H1 (cell line): ENCODE measurements around the gene STX4. TPM values are rescaled to one million over a fixed set of nuclear protein-coding genes. Genes with fewer than 3 reads are reported as not detected.

Source experiments
- CTCF ChIA-PET: fragments of 300-600 bp; sonication (Branson Sonifier 250); formaldehyde crosslinking; loops from one replicate; lab custom pipeline; 2021; ENCODE audit not compliant: partially characterized antibody; lab: Charles Lee
- POLR2A ChIA-PET: fragments of 300-600 bp; sonication (Branson Sonifier 250); formaldehyde crosslinking; loops from one replicate; lab custom pipeline; 2021; ENCODE audit warnings: inconsistent platforms; ENCODE audit not compliant: partially characterized antibody; lab: Charles Lee
- DNase-seq, 2 experiments: peaks; one replicate each; pipeline versions ENCODE4 v3.0.0 to v3.0.0-alpha.2; 2010 to 2022; ENCODE audit warnings: low spot score in 2 of 2, low read depth in 1 of 2, mixed read lengths in 1 of 2
- FAIRE-seq: peaks from 2 replicates; lab custom pipeline; 2011; peaks lifted over from hg19 to GRCh38; lab: Jason Lieb, UNC
- H2AFZ ChIP-seq: 2 replicates; pipeline ENCODE4 v1.8.1; 2012; ENCODE audit warnings: low read length, inconsistent platforms
- H2AK5ac ChIP-seq: 2 replicates; pipeline ENCODE4 v1.6.1; 2013; ENCODE audit warnings: low read depth, low read length
- H2BK120ac ChIP-seq: replicated peaks from 2 replicates; pipeline ENCODE3; 2013; ENCODE audit warnings: low read depth, low read length, inconsistent platforms
- H2BK12ac ChIP-seq: 2 replicates; pipeline ENCODE4 v1.6.1; 2013; ENCODE audit warnings: low read depth, low read length
- H2BK15ac ChIP-seq: 2 replicates; pipeline ENCODE4 v1.6.1; 2013; ENCODE audit warnings: low read length
- H2BK20ac ChIP-seq: 2 replicates; pipeline ENCODE4 v1.6.1; 2013; ENCODE audit warnings: low read length
- H2BK5ac ChIP-seq: 2 replicates; pipeline ENCODE4 v1.6.1; 2013; ENCODE audit warnings: low read depth, low read length
- H3K14ac ChIP-seq: 2 replicates; pipeline ENCODE4 v1.6.1; 2013; ENCODE audit warnings: inconsistent platforms; ENCODE audit not compliant: insufficient read length
- H3K18ac ChIP-seq: 2 replicates; pipeline ENCODE4 v1.6.1; 2013; ENCODE audit warnings: low read length; ENCODE audit errors: extremely low read depth
- H3K23ac ChIP-seq: 2 replicates; pipeline ENCODE4 v1.6.1; 2013; ENCODE audit warnings: inconsistent platforms; ENCODE audit not compliant: insufficient read length
- H3K23me2 ChIP-seq: 2 replicates; pipeline ENCODE4 v1.6.1; 2013; ENCODE audit warnings: low read depth, low read length
- H3K27ac ChIP-seq: 2 replicates; pipeline ENCODE4 v1.6.1; 2011; ENCODE audit warnings: low read depth, low read length, inconsistent platforms
- H3K27me3 ChIP-seq, 4 experiments: replicated peaks in 1 of 4; 1 replicate in 1 of 4; 2 replicates in 3 of 4; pipeline versions ENCODE4 v1.6.1 to v1.8.1; 2011 to 2013; ENCODE audit warnings: low read length in 3 of 4, mild to moderate bottlenecking in 3 of 4, inconsistent platforms in 2 of 4, mixed read lengths in 2 of 4, moderate library complexity in 1 of 4; ENCODE audit not compliant: control insufficient read depth in 3 of 4, insufficient read depth in 3 of 4; ENCODE audit errors: extremely low read depth in 1 of 4
- H3K36me3 ChIP-seq, 4 experiments: 2 replicates each; pipeline versions ENCODE4 v1.6.1 to v1.8.1; 2011 to 2013; ENCODE audit warnings: mild to moderate bottlenecking in 4 of 4, low read length in 3 of 4, moderate library complexity in 2 of 4, control low read depth in 1 of 4, inconsistent platforms in 1 of 4; ENCODE audit not compliant: insufficient read depth in 4 of 4, control insufficient read depth in 2 of 4
- H3K4ac ChIP-seq: replicated peaks from 2 replicates; pipeline ENCODE3; 2013; ENCODE audit warnings: low read length, low read depth, mixed read lengths, inconsistent platforms; ENCODE audit not compliant: insufficient read length
- H3K4me1 ChIP-seq, 4 experiments: replicated peaks in 1 of 4; 1 replicate in 1 of 4; 2 replicates in 3 of 4; pipeline versions ENCODE4 v1.6.1 to v1.8.1; 2011 to 2013; ENCODE audit warnings: low read length in 3 of 4, inconsistent platforms in 2 of 4, mixed read lengths in 1 of 4; ENCODE audit not compliant: insufficient read depth in 4 of 4, control insufficient read depth in 3 of 4
- H3K4me2 ChIP-seq, 2 experiments: 2 replicates each; pipeline versions ENCODE4 v1.6.1 to v1.8.1; 2011 to 2013; ENCODE audit warnings: low read depth in 2 of 2, low read length in 2 of 2, control low read depth in 1 of 2, inconsistent platforms in 1 of 2, mild to moderate bottlenecking in 1 of 2; ENCODE audit not compliant: insufficient read depth in 1 of 2
- H3K4me3 ChIP-seq, 4 experiments: fragments of 200-600, 300-600 bp in 1 of 4; sonication (generic), shearing (Covaris generic), sonication (Bioruptor Twin) in 1 of 4; 2 replicates each; pipeline versions ENCODE4 v1.5.1 to v1.8.1; 2011 to 2016; ENCODE audit warnings: low read length in 4 of 4, low read depth in 3 of 4, control low read depth in 2 of 4, inconsistent platforms in 2 of 4, mild to moderate bottlenecking in 2 of 4, mixed read lengths in 1 of 4, moderate library complexity in 1 of 4; ENCODE audit not compliant: insufficient read depth in 2 of 4; ENCODE audit errors: extremely low read depth in 1 of 4
- H3K56ac ChIP-seq: replicated peaks from 2 replicates; pipeline ENCODE3; 2013; ENCODE audit warnings: low read depth, mild to moderate bottlenecking, mixed read lengths, low read length, inconsistent platforms; ENCODE audit not compliant: insufficient read length
- H3K79me1 ChIP-seq: 2 replicates; pipeline ENCODE4 v1.6.1; 2013; ENCODE audit warnings: low read depth, low read length, control low read depth
- H3K79me2 ChIP-seq, 2 experiments: 2 replicates each; pipeline versions ENCODE4 v1.6.1 to v1.8.1; 2012 to 2013; ENCODE audit warnings: low read length in 2 of 2, mild to moderate bottlenecking in 2 of 2, inconsistent platforms in 1 of 2; ENCODE audit not compliant: insufficient read depth in 2 of 2, control insufficient read depth in 1 of 2
- H3K9ac ChIP-seq, 4 experiments: replicated peaks in 1 of 4; 1 replicate in 1 of 4; 2 replicates in 3 of 4; pipeline versions ENCODE4 v1.6.1 to v1.8.1; 2011 to 2013; ENCODE audit warnings: low read depth in 3 of 4, low read length in 3 of 4, control low read depth in 2 of 4, mild to moderate bottlenecking in 2 of 4, moderate library complexity in 2 of 4, inconsistent platforms in 1 of 4; ENCODE audit errors: extremely low read depth in 1 of 4
- H3K9me3 ChIP-seq, 2 experiments: 2 replicates each; pipeline versions ENCODE4 v1.6.1 to v1.8.1; 2012 to 2013; ENCODE audit warnings: mild to moderate bottlenecking in 2 of 2, moderate library complexity in 2 of 2, control low read depth in 1 of 2, inconsistent platforms in 1 of 2, low read depth in 1 of 2, low read length in 1 of 2, mixed read lengths in 1 of 2; ENCODE audit not compliant: insufficient read depth in 2 of 2
- H4K20me1 ChIP-seq, 2 experiments: replicated peaks in 1 of 2; 2 replicates each; pipeline versions ENCODE3 to v1.8.1; 2011 to 2013; ENCODE audit warnings: inconsistent platforms in 2 of 2, low read length in 2 of 2, mild to moderate bottlenecking in 1 of 2; ENCODE audit not compliant: insufficient read depth in 2 of 2, control insufficient read depth in 1 of 2
- H4K5ac ChIP-seq: 2 replicates; pipeline ENCODE4 v1.6.1; 2013; ENCODE audit warnings: low read length, low read depth, mixed read lengths, inconsistent platforms; ENCODE audit not compliant: insufficient read length
- H4K8ac ChIP-seq: 2 replicates; pipeline ENCODE4 v1.8.0; 2013; ENCODE audit warnings: mild to moderate bottlenecking, moderate library complexity, low read length, inconsistent platforms; ENCODE audit not compliant: insufficient read depth; ENCODE audit errors: extremely low read depth
- H4K91ac ChIP-seq: replicated peaks from 2 replicates; pipeline ENCODE3; 2013; ENCODE audit warnings: low read length, mixed read lengths, inconsistent platforms; ENCODE audit not compliant: insufficient read length
- ATF2 ChIP-seq: IDR thresholded peaks from 2 replicates; pipeline ENCODE4 v1.6.1; 2012; ENCODE audit warnings: low read length, inconsistent platforms
- WGBS, 2 experiments: shearing (Covaris generic) in 1 of 2; methylation state at CpG; one replicate each; pipeline versions ENCODE4 v1.1.6 to v1.1.7; 2013 to 2015; ENCODE audit warnings: low lambda C conversion rate in 2 of 2, mixed read lengths in 2 of 2, inconsistent platforms in 1 of 2, low coverage in 1 of 2, missing lambda C conversion rate in 1 of 2; ENCODE audit not compliant: insufficient replicate concordance in 2 of 2, insufficient coverage in 1 of 2, insufficient read length in 1 of 2; ENCODE audit errors: extremely low coverage in 1 of 2, missing lambda C conversion rate in 1 of 2; 5-methylcytosine and 5-hydroxymethylcytosine counted together
- polyA plus RNA-seq, 7 experiments: library from polyadenylated mRNA; depleted of rRNA in 3 of 7; stranded (reverse) in 5 of 7; unstranded in 2 of 7; fragments of >200 nt in 5 of 7; fragments of 200-250 nt in 2 of 7; gene quantifications; 1 replicate in 5 of 7; 2 replicates in 1 of 7; 4 replicates in 1 of 7; pipeline versions ENCODE4 v1.2.1 to v1.2.3, GENCODE V29; 2011 to 2013; ENCODE audit warnings: missing spikeins in 2 of 7, mixed read lengths in 2 of 7
- total RNA-seq: library from RNA; stranded (reverse); fragmentation: NEBNext Ultra II Directional; extraction: Animal tissue kit (Norgen Biotek cat#: 25700); gene quantifications from 2 replicates; pipeline ENCODE4 v1.2.1, GENCODE V29; 2021

The STX4 gene
- total and polyA plus RNA-seq, 2 of the 8 experiments (the other 6 are each of a cell fraction or from before 2014, with no cell fraction given): 25.8 to 32.3 TPM

DNA sequence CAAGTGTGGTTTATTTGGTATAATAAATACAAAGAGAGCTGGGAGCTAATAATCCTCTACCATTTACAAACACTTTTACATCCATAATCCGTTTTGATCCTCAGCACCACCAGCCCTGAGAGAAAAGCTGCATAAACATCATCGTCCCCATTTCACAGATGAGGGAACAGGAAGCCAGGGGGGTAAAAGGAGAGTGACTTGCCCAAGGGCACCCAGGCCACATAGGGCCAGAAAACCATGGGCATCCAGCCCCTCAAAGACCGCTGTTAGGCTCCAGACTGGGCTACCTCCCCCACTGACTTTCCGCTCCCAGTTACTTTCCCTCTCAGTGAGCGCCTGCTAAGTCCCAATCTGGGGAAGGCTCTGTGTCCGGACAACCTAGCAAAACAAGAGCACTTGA lies 29.6 kb upstream of the STX4 start:
- H2BK12ac ChIP-seq: no peak overlapping the region
- no peak overlapping the region for H2BK120ac ChIP-seq
- H3K27me3 ChIP-seq: no peaks in the 10 kb centered on the region
- H3K36me3 ChIP-seq: no peaks in the 10 kb centered on the region
- no peak overlapping the region for H3K4me2 ChIP-seq
- no peak overlapping the region for H2BK5ac ChIP-seq
- H4K20me1 ChIP-seq: peaks cover 0 to 4% of the 10 kb centered on the region in 2 experiments
- no peak overlapping the region for H4K8ac ChIP-seq
- ChIA-PET CTCF (interaction anchor here (2.2 to 2.5 kb wide), 2 partner anchors 18 to 50 kb away, joined by 7 to 12 read pairs; partner anchors contain the start of gene HSD3B7), POLR2A (interaction anchor here (1.5 to 3.0 kb wide), 3 partner anchors 18 to 179 kb away, joined by 3 to 14 read pairs (median 6); partner anchors contain the start of gene HSD3B7)
- H2AK5ac ChIP-seq: no peak overlapping the region
- FAIRE-seq: no peak
- H3K56ac ChIP-seq: no peak overlapping the region
- no peak for TF ChIP-seq ATF2
- H3K4me3 ChIP-seq: no peak overlapping the region
- peaks cover 0 to 4% (median 2%) of the 10 kb centered on the region in 4 experiments; a peak in 4 of 7 replicates for H3K4me1 ChIP-seq
- H2BK15ac ChIP-seq: no peak overlapping the region
- H3K4ac ChIP-seq: no peak overlapping the region
- no peak for DNase-seq
- WGBS, 2 experiments: 81% methylated on average over 6 of the region's 6 CpGs; no CpG with 5 or more reads in 1 of the 2 experiments
- H2BK20ac ChIP-seq: no peak overlapping the region
- no peak overlapping the region for H4K91ac ChIP-seq
- no peak overlapping the region for H3K18ac ChIP-seq
- H3K27ac ChIP-seq: no peak overlapping the region
- no peak overlapping the region for H2AFZ ChIP-seq
- 0 out of 2 replicates have a peak, but pooled peaks cover 8% of the 10 kb centered on the region for H3K79me1 ChIP-seq
- no peaks in the 10 kb centered on the region for H3K79me2 ChIP-seq
- no peak overlapping the region for H3K23ac ChIP-seq
- no peak overlapping the region for H3K14ac ChIP-seq
- no peaks in the 10 kb centered on the region for H3K9me3 ChIP-seq
- H4K5ac ChIP-seq: no peak overlapping the region
- no peaks in the 10 kb centered on the region for H3K23me2 ChIP-seq
- H3K9ac ChIP-seq: no peak overlapping the region
